ENCODE data around the gene MECP2. TPM values are rescaled to one million over a fixed set of nuclear protein-coding genes. Genes with fewer than 3 reads are reported as not detected.

MECP2 gene
- total RNA-seq, 6 experiments from 2014 or later: 14.1 to 18.4 (median 16.0) TPM

DNA sequence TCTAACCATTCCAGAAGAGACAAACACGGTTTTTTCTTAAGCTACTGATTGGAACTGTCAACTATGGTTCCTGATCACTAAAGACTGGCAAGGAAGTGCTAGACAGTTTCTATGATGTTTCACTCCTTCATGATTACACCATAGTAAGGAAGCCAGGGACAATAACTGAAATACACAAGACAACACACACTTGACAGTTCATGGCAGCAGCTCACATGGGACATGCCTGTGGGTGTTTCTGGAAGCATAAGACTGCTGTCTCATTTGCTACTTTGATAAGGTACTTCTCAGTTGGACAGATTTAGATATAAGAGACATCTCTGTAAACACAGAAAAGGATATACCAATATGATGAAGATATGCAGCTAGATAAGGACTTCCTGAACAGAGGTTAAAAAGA, 69.5 kb downstream of the MECP2 start:
- intact Hi-C loops (cut with DNase I): no loop called here
- H3K4me1 ChIP-seq: peaks cover 0 to 4% (median 1%) of the 10 kb centered on the region in 4 donors
- 11% methylated on average over 1 of the region's 1 CpG for WGBS (ENCODE audit: insufficient coverage, low coverage, low lambda C conversion rate, missing lambda C conversion rate)
- ATAC-seq (no peak), DNase-seq (no peak)
- no peaks in the 10 kb centered on the region for H3K9me3 ChIP-seq
- H3K27me3 ChIP-seq: no peaks in the 10 kb centered on the region
- no peak overlapping the region for H3K4me3 ChIP-seq
- TF ChIP-seq POLR2A (IDR thresholded peaks at IDR 0.05): no peak
- TF ChIP-seq, protein P1, sequence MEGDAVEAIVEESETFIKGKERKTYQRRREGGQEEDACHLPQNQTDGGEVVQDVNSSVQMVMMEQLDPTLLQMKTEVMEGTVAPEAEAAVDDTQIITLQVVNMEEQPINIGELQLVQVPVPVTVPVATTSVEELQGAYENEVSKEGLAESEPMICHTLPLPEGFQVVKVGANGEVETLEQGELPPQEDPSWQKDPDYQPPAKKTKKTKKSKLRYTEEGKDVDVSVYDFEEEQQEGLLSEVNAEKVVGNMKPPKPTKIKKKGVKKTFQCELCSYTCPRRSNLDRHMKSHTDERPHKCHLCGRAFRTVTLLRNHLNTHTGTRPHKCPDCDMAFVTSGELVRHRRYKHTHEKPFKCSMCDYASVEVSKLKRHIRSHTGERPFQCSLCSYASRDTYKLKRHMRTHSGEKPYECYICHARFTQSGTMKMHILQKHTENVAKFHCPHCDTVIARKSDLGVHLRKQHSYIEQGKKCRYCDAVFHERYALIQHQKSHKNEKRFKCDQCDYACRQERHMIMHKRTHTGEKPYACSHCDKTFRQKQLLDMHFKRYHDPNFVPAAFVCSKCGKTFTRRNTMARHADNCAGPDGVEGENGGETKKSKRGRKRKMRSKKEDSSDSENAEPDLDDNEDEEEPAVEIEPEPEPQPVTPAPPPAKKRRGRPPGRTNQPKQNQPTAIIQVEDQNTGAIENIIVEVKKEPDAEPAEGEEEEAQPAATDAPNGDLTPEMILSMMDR (IDR thresholded peaks at IDR 0.05): no peak
- H3K27ac ChIP-seq: no peak overlapping the region
- H3K36me3 ChIP-seq: peaks cover 0 to 7% (median 0%) of the 10 kb centered on the region in 4 donors

DNA sequence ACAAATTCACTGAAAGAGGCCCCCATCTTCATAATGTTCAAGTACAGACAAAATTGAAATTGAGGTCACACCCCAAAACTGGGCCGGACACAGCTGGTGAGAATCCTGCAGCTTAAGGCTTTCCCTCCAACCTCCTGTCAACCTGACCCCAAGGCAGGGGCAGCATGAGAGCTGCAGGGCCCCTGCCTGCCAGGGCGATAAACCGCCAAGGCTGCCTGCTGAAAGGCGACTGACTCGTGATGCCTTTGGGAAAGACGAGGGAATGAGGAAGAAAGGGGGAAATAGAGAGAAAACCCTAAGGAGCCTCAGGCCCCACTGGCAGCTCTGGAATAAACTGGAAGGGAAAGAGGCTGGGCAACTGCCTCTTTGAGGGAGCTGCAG, 70.5 kb downstream of the MECP2 start:
- ATAC-seq (no peak), DNase-seq (no peak)
- 76% methylated on average over 6 of the region's 6 CpGs for WGBS (ENCODE audit: insufficient coverage, low coverage, low lambda C conversion rate, missing lambda C conversion rate)
- H3K4me3 ChIP-seq: no peak overlapping the region
- intact Hi-C loops (cut with DNase I): no loop called here
- H3K9me3 ChIP-seq: no peaks in the 10 kb centered on the region
- TF ChIP-seq, protein P1 (IDR thresholded peaks at IDR 0.05): no peak
- TF ChIP-seq POLR2A (IDR thresholded peaks at IDR 0.05): no peak
- peaks cover 0 to 7% (median 0%) of the 10 kb centered on the region in 4 donors for H3K36me3 ChIP-seq
- peaks cover 0 to 4% (median 1%) of the 10 kb centered on the region in 4 donors for H3K4me1 ChIP-seq
- H3K27me3 ChIP-seq: no peaks in the 10 kb centered on the region
- H3K27ac ChIP-seq: no peak overlapping the region

DNA sequence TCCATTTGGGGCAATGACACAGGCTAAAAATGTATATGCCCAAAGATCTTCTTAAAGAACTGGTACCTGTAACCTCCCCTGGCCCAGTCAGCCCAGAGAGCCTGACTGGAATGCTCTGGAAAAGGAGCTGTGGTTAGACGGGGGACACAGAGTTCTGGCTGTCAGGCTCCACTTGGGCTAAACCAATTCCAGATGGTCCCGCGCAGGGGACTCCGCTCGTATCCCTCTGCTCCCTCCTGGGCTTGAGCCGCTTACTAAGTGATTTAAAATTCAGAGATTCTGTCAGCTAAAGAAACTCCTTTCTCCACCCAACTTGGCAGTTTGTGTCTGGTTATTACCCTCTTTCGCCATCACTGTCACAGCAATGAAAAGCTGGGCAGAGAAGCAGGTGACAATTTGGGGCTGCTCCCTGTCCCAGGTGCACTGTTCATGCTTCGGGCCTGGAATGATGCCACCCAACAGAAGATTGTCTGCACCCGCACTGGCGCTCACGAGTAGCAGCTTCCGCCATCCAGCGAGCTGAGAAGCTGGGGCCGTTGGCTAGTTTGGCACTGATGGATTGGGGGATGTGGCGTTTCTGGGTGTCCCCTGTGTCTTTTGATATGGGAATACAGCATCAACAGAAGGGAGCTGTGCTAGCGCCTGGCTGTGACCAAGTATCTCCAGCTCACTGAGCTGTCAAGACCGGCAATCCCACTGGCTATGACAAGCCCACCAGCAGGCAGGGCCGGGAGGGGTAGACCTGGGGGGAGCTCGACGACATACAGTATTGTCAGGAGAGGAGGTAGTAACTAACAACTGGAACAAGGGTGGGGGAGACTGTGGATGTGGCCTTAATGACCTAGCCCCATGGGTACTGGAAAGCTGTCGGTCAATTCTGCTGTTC, 71.1 kb downstream of the MECP2 start:
- Histone ChIP-seq H3K36me3 (peaks cover 0 to under 1% (median 0%) of the 10 kb centered on the region in 4 donors), H3K4me3 (no peak overlapping the region), H3K27ac (no peak overlapping the region), H3K27me3 (no peaks in the 10 kb centered on the region), H3K4me1 (peaks cover 0 to 4% (median 1%) of the 10 kb centered on the region in 4 donors), H3K9me3 (no peaks in the 10 kb centered on the region)
- 61% methylated on average over 4 of the region's 21 CpGs for WGBS (ENCODE audit: insufficient coverage, low coverage, low lambda C conversion rate, missing lambda C conversion rate)
- DNase-seq (no peak), ATAC-seq (no peak)
- intact Hi-C loops (cut with DNase I): no loop called here
- TF ChIP-seq, protein P1 (IDR thresholded peaks at IDR 0.05): no peak
- TF ChIP-seq POLR2A (IDR thresholded peaks at IDR 0.05): no peak

DNA sequence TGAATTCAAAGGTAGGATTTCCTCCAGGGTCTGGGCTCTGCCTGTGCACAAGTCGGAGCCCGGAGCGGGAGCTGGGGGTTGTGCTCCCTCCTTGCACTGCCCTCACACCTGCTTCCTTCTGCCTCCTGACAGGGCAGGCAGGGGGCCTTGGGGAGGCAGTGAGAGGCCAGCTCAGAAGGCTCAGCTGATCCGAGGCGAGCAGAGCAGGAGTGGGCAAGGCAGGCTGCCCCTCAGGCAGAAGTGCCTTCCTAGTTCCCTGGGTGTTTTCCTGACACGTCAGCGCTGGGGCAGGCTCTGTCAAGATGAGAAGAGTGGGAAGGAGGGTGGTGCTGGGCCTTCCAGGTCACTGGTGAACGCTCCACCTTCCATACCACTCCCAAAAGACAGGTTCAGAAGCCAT, 72.3 kb downstream of the MECP2 start:
- H3K9me3 ChIP-seq: no peaks in the 10 kb centered on the region
- no peak for ATAC-seq
- H3K4me3 ChIP-seq: no peak overlapping the region
- H3K4me1 ChIP-seq: peaks cover 0 to 4% (median 1%) of the 10 kb centered on the region in 4 donors
- 69% methylated on average over 8 of the region's 8 CpGs for WGBS (ENCODE audit: insufficient coverage, low coverage, low lambda C conversion rate, missing lambda C conversion rate)
- no peaks in the 10 kb centered on the region for H3K27me3 ChIP-seq
- H3K36me3 ChIP-seq: no peaks in the 10 kb centered on the region
- TF ChIP-seq, protein P1 (IDR thresholded peaks at IDR 0.05): no peak
- TF ChIP-seq POLR2A (IDR thresholded peaks at IDR 0.05): no peak
- DNase-seq: no peak
- intact Hi-C loops (cut with DNase I): no loop called here
- H3K27ac ChIP-seq: no peak overlapping the region

All from right lobe of liver (tissue), 6 donors.